GM18502 (cell line): ENCODE data around the gene C2CD2.
"Not testable (repeated sequence)": the region's sequence is repeated elsewhere in the genome, so short reads cannot be mapped to it uniquely, and the experiment has no call there.

Experiments
- ATAC-seq: cut with Tn5 transposase; IDR thresholded peaks from one replicate; pipeline ENCODE4 v1.9.1; 2021; ENCODE audit warnings: mild to moderate bottlenecking; ENCODE audit not compliant: unreplicated experiment, poor library complexity

Gene C2CD2

DNA sequence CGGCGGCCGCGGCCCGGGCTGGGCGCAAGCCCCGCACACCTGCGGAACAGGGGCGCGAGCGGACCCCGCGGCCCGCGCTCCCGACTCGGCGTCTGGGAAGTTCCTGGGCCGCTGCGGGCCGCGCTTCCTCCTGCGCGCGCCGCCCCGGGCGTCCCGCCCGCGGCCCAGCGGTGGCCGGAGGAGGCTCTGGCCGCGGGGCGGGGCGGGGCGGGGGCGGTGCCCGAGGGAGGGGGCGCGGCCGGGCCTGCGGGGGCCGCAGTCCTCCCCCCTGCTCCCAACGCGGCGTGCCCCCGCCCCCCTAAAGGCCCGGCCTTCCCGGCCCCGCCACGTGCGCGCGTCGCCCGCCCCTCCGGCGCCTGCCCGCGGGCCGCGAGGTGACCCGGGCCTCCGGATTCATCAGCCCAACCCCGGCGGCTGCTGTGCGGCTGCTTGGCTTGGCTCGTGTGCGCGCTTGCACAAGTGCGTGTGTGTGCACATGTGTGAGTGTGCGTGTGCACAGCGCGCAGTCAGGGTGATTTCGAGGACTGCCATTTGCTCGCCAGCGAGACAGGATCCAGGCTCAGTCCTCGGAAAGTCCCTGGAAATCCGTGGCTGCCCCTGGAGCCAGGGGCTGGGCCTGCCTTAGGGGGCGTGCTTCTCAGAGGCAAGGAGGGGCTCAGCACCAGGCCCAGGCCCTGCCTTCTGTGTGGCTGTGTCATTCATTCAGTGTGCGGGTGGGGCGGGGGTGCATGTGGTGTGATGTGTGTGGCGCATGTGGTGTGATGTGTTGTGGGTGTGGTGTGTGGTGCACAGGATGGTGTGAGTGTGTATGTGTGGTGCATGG lies at the start of gene C2CD2:
C2CD2 (minus strand) TSS at position 188 of the 823 bp plus-strand sequence. CDS start 370 bp downstream, outside the sequence.
- peak; percentile 44 for ATAC-seq

DNA sequence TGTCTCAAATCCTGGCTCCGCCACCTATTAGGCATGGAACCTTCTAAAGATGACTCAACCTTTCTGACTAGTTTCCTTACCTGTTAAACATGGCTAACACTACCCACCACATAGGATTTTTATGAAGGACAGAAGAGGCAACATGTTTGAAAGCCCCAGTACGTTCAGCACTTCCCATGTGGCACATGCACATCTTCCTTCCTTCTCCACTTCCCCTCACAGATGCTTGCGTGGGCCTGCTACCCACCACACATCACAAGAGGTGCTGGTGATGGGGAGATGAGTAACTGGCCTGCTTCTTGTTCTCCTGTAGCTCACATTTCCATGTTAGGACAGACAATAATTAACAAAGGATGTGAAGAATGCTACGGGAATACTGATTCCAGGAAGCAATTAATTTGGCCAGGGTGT lies 49.2 kb upstream of the C2CD2 start:
- no peak for ATAC-seq

DNA sequence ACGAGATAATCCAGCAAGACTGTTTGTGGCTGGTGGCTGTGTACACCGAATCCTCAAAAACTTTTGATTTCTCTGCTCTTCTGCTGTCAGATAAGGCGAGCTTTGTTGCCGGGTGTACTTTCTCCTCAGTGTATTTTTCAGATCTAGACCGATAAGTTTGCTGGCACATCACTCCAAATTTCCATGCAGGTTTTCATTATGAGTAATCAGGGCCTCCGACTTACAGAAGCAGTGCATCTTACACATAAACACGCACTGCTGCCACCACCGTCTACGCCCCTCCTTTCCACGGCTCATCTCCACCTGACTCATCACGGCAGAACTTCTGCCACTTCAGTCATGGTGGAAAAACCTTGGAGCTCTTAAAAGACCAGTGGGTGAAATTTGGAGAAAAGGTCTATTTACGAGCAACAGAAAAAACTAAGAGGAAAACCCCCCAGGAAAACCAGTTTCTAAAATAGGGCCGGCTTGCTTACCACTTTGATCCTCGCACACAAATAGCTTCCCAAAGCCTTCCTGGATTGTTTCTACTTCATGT lies 48.7 kb upstream of the C2CD2 start:
- peak; percentile 84 for ATAC-seq

DNA sequence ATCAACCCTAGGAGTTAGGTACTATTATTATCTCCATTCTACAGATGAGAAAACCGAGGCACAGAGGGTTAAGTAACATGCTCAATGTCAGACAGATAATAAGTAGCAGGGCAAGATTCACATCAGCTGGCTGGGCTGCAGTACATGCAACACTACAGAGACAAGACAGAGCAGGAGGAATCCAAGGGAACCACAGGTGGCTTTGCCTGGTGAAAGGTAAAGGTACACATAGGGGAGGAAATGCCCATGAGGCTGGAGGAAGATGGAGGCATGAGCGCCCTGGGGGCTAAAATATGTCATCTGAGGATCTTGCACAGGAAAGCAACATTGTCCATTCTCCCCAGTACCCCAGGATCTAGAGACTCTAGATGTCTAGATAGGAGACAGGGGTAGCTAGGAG lies 48.0 kb upstream of the C2CD2 start:
- ATAC-seq, result no peak

DNA sequence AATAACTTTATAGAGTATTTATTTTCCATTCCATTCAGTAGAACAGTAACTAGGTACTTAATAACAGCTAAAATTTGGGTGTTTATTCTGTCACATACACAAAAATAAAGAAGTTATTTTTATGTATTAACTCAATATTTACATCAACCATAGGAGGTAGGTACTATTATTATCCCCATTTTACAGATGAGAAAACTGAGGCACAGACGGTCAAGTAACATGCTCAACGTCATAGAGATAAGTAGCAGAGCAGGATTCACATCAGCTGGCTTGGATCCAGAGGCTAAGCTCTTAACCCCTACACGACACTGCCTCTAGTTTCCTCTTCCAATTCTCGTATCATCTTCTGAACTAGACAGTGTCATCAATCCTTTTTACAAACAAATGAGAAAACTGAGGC lies 47.1 kb upstream of the C2CD2 start:
- no peak for ATAC-seq

DNA sequence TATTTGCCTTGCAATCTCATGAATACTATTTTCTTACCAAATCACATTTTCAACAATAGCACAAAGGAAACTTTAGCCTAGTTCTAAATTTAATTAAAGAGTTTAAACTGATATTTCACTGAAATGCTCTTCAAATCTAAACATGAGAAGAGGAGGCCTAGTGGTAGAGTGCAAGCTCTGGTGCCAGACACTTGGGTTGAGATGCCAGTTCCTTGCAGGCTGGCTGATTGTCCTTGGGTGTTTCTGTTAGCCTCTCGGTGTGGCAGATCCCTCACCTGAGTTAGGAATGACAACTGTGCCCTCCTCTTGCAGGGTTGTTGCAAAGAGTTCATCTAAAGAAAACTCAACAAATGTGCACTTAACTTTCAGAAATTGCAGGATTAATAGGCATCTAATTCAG lies 43.8 kb upstream of the C2CD2 start:
- ATAC-seq, result no peak

DNA sequence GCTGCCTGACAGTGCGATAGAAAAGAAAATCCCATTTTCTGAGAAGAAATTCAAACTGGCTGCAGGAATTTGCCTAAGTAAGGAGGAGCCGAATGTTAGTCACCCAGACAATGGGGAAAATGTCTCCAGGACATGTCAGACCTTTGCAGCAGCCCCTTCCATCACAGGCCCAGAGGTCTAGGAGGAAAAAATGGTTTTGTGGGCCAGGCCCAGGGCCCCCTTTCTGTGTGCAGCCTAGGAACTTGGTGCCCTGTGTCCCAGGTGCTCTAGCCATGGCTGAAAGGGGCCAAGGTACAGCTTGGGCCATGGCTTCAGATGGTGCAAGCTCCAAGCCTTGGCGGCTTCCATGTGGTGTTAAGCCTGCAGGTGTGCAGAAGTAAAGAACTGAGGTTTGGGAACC lies 41.8 kb upstream of the C2CD2 start:
- ATAC-seq, result no peak

DNA sequence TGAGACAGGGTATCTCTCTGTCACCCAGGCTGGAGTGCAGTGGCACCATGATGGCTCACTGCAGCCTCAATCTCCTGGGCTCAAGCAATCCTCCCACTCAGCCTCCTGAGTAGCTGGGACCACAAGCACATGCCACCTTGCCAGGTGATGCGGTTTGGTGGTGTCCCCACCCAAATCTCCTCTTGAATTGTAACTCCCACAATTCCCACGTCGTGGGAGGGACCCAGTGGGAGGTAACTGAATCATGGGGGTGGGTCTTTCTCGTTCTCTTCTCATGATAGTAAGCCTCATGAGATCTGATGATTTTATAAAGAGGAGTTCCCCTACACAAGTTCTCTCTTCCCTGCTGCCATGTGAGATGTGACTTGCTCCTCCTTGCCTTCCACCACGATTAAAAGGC lies 40.8 kb upstream of the C2CD2 start:
- not testable (repeated sequence) for ATAC-seq

DNA sequence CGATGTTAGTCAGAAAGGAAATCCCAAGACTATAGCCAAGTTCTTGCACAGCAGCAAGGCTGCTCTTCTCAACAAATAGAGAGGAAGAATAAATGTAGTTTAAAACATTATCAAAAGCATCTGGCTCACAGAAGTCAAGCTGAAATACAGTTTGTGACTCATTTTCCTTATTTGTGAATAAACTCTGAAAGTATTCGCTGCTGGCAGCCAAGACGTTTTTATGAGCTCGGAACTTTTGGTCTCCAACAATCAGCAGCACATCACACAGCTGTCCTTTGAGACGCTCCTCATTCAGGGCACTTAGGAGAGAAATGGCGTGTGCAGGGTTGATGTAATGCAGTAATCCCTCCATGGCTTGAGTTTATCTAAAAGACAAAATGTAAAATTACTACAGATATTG lies 39.9 kb upstream of the C2CD2 start:
- ATAC-seq, result no peak

DNA sequence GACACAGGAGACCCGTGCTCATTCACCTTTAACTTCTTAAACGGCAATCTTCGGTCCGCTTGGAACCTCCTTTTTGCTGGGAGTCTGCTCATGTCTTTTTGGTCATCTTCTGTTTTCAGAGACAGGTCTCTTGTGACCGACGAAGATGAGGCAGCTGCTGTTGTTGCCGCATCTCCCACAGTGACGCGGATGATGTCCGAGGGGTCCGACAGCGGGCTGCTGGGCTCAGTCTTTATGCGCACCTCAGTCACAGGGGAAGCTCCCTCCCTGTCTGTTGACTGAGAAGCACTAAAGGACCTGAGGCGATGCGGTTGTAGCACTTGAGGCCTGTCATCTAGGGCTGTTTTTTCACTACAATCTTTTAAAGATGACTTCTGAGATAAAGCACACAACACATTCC lies 38.8 kb upstream of the C2CD2 start:
- no peak for ATAC-seq

DNA sequence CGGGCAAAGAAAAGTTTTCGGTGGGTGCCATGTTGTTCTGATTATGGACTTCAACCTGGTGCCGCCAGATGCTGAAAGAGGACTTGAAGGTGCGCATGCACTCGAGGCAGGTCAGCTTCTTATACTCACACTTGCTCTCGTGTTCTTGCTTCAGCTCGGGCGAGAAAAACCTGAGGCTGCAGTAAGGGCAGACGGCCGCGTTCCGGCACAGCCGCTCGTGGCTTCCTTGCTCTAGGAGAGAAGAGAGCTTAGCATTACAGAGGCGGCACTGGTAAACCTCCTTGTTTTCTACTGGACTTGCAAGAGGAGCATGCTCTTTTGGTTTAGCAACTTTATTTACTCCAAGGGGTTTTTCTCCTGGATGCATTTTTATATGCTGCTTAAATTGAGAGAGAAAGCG lies 37.8 kb upstream of the C2CD2 start:
- ATAC-seq, result no peak

DNA sequence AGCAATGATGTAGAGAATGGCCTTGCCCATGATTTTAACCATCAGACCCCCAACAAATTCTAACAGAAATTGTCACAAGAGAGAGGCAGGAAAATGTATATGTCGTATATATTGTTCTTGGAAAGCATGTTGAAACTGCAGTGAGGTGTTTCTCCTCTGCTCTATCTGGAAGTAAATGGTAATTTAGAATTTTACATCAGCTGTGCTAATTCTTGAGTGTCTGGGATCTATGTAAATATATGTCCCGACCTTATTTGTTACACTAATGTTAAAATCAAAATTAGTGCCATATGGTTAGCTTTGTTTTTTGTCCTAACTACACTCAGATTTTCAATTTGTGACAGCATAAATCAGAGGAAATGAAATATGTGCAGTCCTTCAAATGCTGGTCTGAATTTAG lies 35.9 kb upstream of the C2CD2 start:
- ATAC-seq, result no peak

DNA sequence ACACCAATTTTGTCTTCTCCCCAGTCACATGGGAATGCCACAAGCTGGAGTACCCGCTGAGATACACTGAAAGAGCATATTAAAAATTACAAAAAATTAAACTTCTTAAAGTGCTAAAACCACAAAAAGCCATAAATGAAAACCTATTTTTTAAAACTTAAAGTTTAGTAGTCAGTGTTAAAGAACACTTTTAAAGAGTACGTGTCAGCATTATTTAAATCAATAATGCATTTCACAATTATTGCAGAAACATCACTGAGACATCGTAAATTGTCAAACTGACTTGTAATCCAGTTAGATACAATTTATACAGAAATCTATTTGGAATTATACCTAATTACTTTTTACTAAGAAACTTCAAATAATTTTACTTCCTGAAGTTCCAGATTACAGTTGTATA lies 33.5 kb upstream of the C2CD2 start:
- no peak for ATAC-seq

DNA sequence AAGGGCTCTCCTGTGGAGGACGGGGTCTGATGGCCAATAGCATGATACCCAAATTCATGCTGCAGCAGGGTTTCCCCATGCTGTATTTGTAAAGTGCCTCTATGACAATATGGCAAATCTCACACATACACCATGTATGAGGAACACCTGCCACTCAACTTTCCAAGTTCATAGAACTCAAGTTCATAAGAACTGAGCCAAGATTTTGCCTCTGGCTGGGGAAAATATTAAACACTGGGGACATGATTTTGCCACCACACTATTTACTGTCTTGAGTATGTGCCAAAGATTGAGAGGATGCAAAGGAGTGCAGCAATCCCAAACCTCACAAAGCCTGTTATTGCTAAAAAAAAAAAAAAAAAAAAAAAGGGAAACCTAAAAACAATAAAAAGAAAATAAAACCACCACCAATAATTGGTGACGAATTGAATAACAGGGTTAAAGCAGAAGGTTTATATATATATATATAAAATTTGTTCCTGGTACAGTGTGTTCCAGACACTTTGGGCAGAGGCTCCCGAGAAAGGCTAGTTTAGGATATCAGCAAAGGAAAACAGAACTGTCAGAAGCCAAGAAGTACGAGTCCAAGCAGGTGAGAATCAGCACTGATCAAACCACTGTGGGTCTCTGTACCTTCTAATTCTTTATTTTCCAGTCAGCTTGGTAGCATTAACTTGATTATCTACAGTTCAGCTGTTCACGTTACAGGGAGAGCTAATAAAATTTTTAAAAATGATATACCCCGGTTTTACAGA lies 32.0 kb upstream of the C2CD2 start:
- no peak for ATAC-seq

DNA sequence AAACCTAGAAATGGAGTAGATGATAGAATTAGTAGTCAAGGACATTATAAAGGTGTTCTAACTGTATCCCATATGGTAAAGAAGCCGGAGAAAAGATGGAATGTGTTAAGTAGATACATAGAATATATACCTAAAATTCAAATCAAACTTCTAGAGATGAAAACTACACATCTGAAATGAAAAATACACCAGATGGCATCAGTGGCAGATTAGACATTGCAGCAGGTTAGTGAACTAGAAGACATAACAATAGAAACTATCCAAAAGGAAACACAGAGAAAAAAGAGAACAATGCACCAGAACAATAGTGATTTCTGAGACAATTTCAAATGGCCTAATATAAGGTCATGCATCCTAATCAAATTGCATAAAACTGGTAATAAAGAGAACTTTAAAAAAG lies 29.4 kb upstream of the C2CD2 start:
- no peak for ATAC-seq

DNA sequence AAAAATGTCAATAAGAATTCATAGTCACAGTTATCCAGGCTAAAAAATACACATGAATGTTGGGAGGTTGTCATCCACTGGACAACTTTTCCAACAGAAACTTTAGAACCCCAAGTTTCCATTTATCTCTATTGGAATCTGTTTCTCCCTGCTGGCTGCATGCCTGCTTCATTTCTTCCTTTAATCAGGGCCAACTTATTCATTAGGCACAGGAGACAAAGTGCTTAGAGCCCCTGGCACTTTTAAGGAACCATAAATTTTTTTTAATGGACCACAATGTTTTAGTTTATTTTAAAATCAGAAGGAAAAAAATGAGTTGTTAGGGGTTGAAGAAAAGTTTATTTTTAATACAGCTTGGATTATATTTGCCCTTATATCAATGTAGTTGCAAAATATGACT lies 26.7 kb upstream of the C2CD2 start:
- no peak for ATAC-seq

DNA sequence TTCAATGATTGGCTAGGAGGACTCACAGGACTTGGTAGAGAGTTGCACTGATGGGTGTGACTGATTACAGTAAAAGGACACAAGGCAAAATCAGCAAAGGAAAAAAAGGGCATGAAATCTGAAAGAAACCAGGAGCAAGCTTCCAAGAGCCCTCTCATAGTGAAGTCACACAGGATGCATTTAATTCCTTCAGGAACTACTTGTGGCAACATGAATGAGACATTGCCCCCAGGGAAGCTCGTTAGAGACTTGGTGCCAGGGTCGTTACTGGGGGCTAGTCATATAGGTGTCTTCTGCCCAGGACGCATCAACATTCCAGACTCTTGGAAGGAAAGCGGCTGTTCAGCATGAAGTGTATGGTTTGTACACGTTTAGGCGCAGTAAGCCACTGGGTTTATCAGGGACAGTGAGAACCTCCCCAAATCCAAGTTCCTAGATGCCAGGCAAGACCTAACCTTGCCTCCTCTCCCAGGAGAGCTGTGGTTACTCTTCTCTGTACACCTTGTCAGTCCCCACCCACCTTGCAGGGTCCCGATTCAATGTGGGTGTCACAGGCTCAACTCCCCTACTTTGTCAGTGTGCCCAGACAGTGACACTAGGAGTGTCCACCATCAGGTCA lies 26.0 kb upstream of the C2CD2 start:
- no peak for ATAC-seq

DNA sequence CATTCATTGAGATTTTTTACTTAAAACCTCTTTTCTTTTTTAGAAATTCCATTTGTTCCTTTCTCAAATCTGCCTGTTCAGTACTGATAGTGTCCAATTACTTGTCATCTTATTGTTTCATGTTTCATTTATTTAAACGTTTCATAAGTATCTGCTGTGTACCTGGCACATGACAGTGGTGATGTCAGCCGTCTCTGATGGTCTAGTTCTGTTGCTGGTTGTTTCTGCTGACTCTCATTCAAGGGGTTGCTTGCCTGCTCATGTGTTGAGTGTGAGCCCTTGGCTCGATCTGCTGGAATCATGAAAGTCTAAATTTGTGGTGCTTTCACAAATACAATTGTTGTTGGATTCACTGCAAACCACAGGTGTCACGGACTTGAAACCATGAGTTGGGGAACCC lies 25.5 kb upstream of the C2CD2 start:
- no peak for ATAC-seq

DNA sequence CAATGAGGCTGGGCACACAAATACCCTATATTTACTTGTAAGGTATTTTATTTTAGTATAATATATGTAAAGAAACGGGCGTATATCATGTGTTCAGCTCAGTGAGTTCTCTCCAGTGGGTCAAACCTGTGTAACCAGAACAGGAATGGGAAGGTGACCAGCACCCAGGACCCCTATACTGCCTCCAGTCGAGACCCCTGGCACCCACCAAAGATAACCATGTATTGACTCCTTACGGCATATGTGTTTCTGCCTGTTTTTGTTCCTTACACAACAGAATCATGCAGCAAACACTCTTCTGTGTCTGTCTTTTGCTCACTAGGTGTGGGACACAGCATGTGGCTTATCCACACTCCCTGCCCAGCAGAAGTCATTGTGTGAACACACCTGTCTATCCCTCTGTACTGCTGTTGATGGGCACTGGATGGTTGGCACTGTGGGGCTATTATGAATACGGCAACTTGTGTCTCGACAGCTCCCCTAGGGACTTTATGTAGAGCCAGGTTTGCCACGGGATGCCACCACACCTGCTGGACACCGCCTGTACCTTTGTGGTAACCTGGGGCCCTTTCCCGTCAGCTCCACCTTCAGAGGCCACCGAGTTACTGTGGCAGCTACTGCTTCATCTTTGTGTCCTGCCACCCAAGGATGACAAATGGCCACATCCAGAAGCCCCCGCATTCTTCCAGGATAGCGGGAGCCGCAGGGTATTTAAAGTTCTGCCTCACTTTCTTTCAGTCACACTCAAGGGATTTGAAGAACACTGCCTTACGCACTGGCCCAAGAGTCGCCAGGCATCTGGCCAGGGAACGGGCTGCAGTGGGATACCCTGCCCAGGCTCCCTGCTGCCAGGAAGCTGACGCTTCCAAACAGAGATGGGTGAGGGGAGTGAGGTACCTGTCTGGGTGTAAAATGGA lies 23.5 kb upstream of the C2CD2 start:
- ATAC-seq, result no peak

DNA sequence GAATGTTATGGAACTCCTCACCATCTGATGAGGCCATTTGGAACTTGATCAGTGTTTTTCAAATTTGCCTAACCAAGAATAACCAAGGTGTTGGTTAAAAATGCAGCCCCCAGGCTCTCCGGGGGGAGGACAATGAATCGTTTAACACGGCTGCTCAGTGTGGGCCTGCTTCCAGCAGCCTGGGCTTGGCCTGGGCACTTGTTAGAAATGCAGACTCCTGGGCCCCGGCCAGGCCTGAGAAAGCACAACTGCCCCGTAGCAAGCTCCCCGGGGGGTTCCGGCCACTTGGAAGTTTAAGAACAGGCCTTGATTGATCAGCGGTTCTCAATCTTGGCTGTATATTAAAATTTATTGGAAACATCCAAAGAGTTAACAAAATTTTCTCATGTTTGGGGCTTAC lies 22.8 kb upstream of the C2CD2 start:
- ATAC-seq, result no peak
